Stomach (tissue), 4 donors: ENCODE measurements around the gene VIPR2.

Experiments used
- POLR2A ChIP-seq, 4 donors: fragments of 450-650 bp; IDR thresholded peaks; one replicate each; pipeline ENCODE4 v1.6.1; 2016; ENCODE audit warnings: antibody characterized with exemption in 4 of 4, control low read depth in 2 of 4, mild to moderate bottlenecking in 1 of 4, moderate library complexity in 1 of 4
- POLR2AphosphoS5 ChIP-seq, 3 donors: sonication (generic); formaldehyde crosslinking; IDR thresholded peaks; one replicate each; pipeline ENCODE4 v1.6.1; 2016; ENCODE audit warnings: antibody characterized with exemption in 3 of 3
- TF ChIP-seq, protein P1 (sequence below), 7 experiments: fragments of 450-650 bp in 4 of 7; fragments of 200-600 bp in 3 of 7; sonication (generic) in 3 of 7; IDR thresholded peaks; one replicate each; pipeline ENCODE4 v1.5.1; 2016 to 2019; ENCODE audit warnings: antibody characterized with exemption in 7 of 7, control low read depth in 2 of 7, mild to moderate bottlenecking in 1 of 7

DNA sequence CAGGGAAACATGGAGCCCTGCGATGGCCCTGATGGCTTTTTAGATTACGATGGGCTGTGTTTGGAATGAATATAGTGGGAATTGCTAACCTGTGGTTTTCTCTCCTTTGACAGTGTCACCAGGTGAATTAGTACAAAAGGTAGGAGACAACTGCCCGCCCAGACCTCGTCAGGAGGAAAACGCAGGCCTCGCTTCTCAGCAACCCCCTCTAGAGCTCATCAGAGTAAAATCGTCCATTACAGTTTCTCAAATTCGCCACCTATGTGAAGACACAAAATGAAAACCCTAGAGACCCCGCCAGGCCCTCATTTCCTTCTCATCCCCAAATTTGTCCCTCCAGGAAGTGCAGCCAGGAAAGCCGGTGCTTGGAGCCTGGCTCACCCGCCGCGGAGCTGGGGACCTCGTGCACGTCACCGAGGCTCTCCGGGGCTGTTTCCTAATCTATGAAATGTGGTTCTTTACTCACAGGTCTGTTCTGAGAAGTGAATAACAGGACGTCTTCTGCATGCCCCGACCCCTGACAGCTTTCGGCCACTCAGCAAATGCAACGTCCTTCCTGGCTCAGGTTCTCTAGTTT lies 143.7 kb downstream of the VIPR2 start:
- TF ChIP-seq POLR2AphosphoS5 (IDR thresholded peaks at IDR 0.05): no peak
- TF ChIP-seq, protein P1, sequence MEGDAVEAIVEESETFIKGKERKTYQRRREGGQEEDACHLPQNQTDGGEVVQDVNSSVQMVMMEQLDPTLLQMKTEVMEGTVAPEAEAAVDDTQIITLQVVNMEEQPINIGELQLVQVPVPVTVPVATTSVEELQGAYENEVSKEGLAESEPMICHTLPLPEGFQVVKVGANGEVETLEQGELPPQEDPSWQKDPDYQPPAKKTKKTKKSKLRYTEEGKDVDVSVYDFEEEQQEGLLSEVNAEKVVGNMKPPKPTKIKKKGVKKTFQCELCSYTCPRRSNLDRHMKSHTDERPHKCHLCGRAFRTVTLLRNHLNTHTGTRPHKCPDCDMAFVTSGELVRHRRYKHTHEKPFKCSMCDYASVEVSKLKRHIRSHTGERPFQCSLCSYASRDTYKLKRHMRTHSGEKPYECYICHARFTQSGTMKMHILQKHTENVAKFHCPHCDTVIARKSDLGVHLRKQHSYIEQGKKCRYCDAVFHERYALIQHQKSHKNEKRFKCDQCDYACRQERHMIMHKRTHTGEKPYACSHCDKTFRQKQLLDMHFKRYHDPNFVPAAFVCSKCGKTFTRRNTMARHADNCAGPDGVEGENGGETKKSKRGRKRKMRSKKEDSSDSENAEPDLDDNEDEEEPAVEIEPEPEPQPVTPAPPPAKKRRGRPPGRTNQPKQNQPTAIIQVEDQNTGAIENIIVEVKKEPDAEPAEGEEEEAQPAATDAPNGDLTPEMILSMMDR (IDR thresholded peaks at IDR 0.05): no peak
- TF ChIP-seq POLR2A (IDR thresholded peaks at IDR 0.05): no peak
